Activated naive CD4-positive, alpha-beta T cell treated with anti-CD3 and anti-CD28 coated beads, Interleukin-2, amount 10 ng/mL, durations not matched to agents 7 days and 5 days (primary cell): Measurements from ENCODE around the gene ZNF526.

Experiments used
- CTCF ChIA-PET: fragments of 350-600 bp; sonication (Branson Sonifier 250); formaldehyde crosslinking; loops from one replicate; lab custom pipeline; 2021; ENCODE audit warnings: antibody characterized with exemption; lab: Charles Lee
- DNase-seq: peaks from one replicate; pipeline ENCODE4 v3.0.0-alpha.2; 2020
- H3K27ac Mint-ChIP-seq: one replicate; pipeline ENCODE4 v1.8.0; 2021; ENCODE audit warnings: mild to moderate bottlenecking, moderate library complexity, mixed read lengths
- H3K27me3 Mint-ChIP-seq: one replicate; pipeline ENCODE4 v1.8.0; 2021; ENCODE audit warnings: mild to moderate bottlenecking, mixed read lengths
- H3K36me3 Mint-ChIP-seq: one replicate; pipeline ENCODE4 v1.8.0; 2021; ENCODE audit warnings: mixed read lengths
- H3K4me1 Mint-ChIP-seq: one replicate; pipeline ENCODE4 v1.8.0; 2021; ENCODE audit warnings: mixed read lengths
- H3K4me3 Mint-ChIP-seq: one replicate; pipeline ENCODE4 v1.8.0; 2021; ENCODE audit warnings: mild to moderate bottlenecking, moderate library complexity, mixed read lengths
- H3K9me3 Mint-ChIP-seq: one replicate; pipeline ENCODE4 v1.8.0; 2021; ENCODE audit warnings: mixed read lengths

ZNF526 gene

DNA sequence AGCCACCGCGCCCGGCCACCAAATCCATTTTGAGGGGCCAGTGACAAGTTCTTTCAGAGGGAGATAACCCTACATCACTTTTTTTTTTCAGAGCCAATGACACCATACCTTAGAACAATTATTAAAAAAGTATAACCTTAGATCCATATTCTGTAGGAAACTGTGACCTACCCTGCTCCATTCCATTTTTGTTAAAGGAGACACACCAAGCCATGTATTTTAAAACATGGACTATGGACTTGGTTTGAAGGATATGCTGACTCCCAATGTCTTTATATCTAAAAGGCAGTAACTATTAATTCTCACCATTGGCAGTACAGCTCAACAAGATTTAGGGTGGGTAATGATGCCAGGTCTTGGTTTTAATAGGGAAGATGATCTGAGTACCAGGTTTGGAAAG lies 21.2 kb downstream of the ZNF526 start:
- Mint-ChIP-seq H3K4me3 (peak overlapping the region; percentile 96), H3K27me3 (no peaks in the 10 kb centered on the region), H3K27ac (peak overlapping the region; percentile 89), H3K36me3 (peaks cover 26% of the 10 kb centered on the region), H3K4me1 (peaks cover 55% of the 10 kb centered on the region), H3K9me3 (no peaks in the 10 kb centered on the region)
- no peak for DNase-seq
- CTCF ChIA-PET = interaction anchor here (1.5 to 1.8 kb wide), 3 partner anchors 38 to 132 kb away, joined by 4 to 6 read pairs (median 5); no protein-coding TSS in a partner anchor

DNA sequence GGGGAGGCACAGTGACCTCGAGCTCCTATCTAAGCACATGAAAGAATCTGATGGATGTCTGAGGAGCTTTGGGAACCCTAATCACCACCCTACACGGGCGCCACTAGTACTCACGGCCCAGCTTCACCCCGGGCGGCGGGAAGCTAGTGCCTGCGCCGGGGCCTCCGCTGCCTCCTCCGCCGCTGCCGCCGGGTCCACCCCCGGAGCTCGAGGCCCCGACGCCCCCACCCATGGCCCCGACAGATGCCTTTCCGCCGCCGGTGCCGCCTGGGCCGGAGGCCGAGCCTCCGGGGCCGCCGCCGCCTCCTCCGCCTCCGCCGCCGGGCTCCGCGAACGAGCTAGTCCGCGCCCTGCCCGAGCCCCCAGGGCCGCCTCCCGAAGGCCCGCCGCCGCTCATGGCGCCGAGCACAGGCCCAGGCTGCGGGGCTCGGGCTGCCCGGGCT lies 22.0 kb downstream of the ZNF526 start:
- Mint-ChIP-seq H3K4me3 (peak overlapping the region; percentile 96), H3K27me3 (no peaks in the 10 kb centered on the region), H3K4me1 (peaks cover 63% of the 10 kb centered on the region), H3K36me3 (peaks cover 22% of the 10 kb centered on the region), H3K27ac (peak overlapping the region; percentile 89), H3K9me3 (no peaks in the 10 kb centered on the region)
- CTCF ChIA-PET = interaction anchor here (1.1 to 6.6 kb wide), 5 partner anchors 10 to 133 kb away, joined by 3 to 57 read pairs (median 4); no protein-coding TSS in a partner anchor
- DNase-seq = no peak

- Mint-ChIP-seq H3K27me3 (no peaks in the 10 kb centered on the region), H3K4me1 (peaks cover 64% of the 10 kb centered on the region), H3K36me3 (peaks cover 22% of the 10 kb centered on the region), H3K9me3 (no peaks in the 10 kb centered on the region), H3K4me3 (peak within 1 kb of the TSS; percentile 96), H3K27ac (peak within 1 kb of the TSS; percentile 93)
- DNase-seq = peak; percentile 98
- CTCF ChIA-PET = interaction anchor here (1.1 to 6.6 kb wide), 7 partner anchors 9 to 133 kb away, joined by 3 to 57 read pairs (median 4); partner anchors contain the start of genes POU2F2 and ZNF526
These were observed 22.6 kb downstream of the ZNF526 start, which contains the start of gene GSK3A for GRCh38 chr19:42242512-42243409. GSK3A (minus strand) TSS chr19:42242602; CDS start chr19:42242465, 137 bp downstream.

DNA sequence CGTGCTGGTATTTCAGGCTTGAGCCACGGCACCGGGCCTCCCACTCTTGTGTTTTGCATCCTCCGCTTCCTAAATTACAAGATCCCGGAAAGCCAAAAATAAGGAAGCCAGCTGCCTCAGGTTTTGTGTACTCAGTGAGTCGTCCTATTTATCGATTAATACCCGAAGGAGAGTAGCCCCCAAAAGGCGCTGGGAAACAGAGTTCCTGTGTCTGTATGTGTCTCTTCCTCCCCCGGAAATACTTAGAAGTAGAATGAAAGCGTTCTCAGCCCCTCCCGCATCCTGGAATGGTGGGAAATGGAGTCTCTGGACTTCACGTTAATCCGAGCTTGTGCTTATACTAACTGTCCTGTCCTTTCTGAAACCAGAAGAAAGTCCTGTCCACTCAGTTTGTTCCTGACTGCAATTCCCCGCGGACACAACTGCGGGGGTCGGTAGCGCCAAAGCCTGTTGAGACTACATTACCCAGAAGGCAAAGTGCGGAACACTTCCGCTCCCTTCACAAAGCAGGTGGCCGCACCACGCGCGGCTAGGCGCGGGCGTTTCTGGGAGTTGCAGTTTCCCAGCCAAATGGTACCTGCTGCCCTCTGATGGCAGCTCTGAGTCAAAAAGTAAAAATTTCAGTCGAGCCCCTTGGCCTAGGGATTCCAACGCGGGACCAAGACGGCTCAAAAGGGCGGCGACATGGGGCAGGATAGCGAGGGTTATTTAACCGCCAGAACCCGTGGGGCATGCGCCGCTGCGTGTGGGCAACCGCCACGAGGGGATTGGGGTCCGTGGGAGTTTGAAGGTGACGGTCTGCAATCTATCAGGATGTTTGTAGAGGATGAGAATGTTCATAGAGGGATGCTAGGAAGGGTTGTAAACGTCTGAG lies 24.5 kb downstream of the ZNF526 start:
- H3K4me3 Mint-ChIP-seq = peak overlapping the region; percentile 96
- no peaks in the 10 kb centered on the region for H3K27me3 Mint-ChIP-seq
- CTCF ChIA-PET = interaction anchor here (1.3 to 6.6 kb wide), 6 partner anchors 34 to 136 kb away, joined by 4 to 57 read pairs (median 8); partner anchors contain the start of gene POU2F2
- H3K9me3 Mint-ChIP-seq = no peaks in the 10 kb centered on the region
- DNase-seq = peak; percentile 96
- H3K27ac Mint-ChIP-seq = peak overlapping the region; percentile 93
- H3K4me1 Mint-ChIP-seq = peaks cover 57% of the 10 kb centered on the region
- H3K36me3 Mint-ChIP-seq = peaks cover 16% of the 10 kb centered on the region

- no peak for DNase-seq
- Mint-ChIP-seq H3K4me1 (peaks cover 56% of the 10 kb centered on the region), H3K9me3 (no peaks in the 10 kb centered on the region), H3K27me3 (no peaks in the 10 kb centered on the region), H3K4me3 (peak overlapping the region; percentile 96), H3K36me3 (peaks cover 14% of the 10 kb centered on the region), H3K27ac (peak overlapping the region; percentile 93)
- CTCF ChIA-PET = interaction anchor here (0.6 to 6.6 kb wide), 7 partner anchors 33 to 137 kb away, joined by 3 to 57 read pairs (median 8); partner anchors contain the start of gene POU2F2
These were observed 25.1 kb downstream of the ZNF526 start for GRCh38 chr19:42245231-42245630.

- Mint-ChIP-seq H3K27me3 (no peaks in the 10 kb centered on the region), H3K4me1 (peaks cover 54% of the 10 kb centered on the region), H3K4me3 (no peak overlapping the region), H3K36me3 (peaks cover 9% of the 10 kb centered on the region), H3K9me3 (no peaks in the 10 kb centered on the region), H3K27ac (no peak overlapping the region)
- no peak for DNase-seq
- CTCF ChIA-PET = interaction anchor here (0.8 to 6.6 kb wide), 4 partner anchors 32 to 114 kb away, joined by 3 to 57 read pairs (median 7); partner anchors contain the start of gene POU2F2
These were observed 26.2 kb downstream of the ZNF526 start for GRCh38 chr19:42246143-42246921.

- no peak for DNase-seq
- Mint-ChIP-seq H3K36me3 (peaks cover 12% of the 10 kb centered on the region), H3K27ac (no peak overlapping the region), H3K4me3 (no peak overlapping the region), H3K9me3 (no peaks in the 10 kb centered on the region), H3K4me1 (peaks cover 56% of the 10 kb centered on the region), H3K27me3 (no peaks in the 10 kb centered on the region)
- CTCF ChIA-PET = interaction anchor here (2.2 to 6.6 kb wide), 3 partner anchors 31 to 115 kb away, joined by 6 to 57 read pairs (median 8); partner anchors contain the start of gene POU2F2
These were observed 27.0 kb downstream of the ZNF526 start for GRCh38 chr19:42246922-42247639.

DNA sequence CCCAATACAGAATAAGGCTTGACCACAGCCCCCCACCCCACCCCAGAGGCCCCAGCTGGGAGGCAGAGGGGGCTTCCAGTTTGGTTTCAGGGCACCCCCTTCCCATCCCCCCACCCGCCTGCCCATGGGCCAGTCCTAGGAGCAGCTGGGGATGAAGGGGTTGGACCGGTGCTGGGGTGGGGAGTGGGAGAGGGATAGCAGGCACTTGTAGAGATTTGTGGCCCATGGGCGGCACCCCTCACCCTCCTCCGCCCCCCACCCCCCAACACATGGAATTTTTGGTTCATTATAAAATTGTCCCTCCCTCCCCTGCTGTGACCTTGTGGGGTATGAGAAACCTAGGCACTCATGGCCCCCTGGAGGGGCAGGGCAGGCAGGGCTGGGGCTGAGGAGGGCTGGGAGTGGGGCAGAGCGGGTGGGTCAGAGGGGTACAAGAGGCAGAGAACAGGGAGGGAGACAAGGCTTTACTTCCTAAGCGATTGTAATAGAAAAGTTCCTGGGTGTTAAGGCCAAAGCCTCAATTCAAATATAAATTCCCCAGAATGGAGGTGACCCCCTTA lies 27.6 kb downstream of the ZNF526 start:
- peaks cover 62% of the 10 kb centered on the region for H3K4me1 Mint-ChIP-seq

DNA sequence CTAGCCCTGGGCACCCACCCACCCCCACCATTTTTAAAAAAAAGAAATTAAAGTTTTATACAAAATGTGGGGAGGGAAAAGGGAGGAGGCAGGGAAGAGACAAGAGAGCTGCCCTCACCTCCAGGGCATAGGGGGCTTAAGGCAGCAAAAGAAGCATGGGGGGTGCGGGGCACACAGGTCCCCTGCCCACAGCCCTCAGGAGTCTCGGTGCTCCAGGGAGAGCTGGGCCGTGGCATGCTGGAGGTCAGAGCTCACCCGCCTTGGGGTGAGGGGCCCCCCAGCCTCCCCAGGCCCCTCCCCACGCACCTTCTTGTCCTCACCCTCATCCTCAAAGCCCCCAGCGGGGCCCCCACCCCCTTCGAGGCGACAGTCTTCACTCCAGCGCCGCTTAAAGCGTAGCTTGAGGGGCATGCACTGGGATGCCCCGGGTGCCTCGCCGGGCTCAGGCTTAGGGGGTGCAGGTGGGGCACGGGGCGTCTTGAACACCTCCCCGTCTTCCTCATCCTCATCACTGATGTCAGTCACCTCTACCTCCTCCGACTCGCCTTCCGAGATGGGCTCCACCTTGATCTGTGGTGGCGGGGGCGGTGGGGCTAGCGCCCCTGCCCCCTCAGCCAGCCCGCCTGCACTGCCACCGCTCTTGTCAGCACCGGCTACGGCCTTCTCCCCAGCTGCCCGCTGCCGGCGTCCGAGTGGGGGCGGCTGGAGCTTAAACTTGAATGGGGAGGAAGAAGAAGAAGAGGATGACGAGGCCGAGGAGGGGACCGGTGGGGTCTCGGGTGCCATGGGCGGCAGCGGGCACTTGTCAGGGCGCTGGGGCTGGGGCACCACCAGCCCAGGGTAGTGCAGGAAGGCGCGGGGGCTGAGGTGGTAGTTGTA lies 28.4 kb downstream of the ZNF526 start:
- CTCF ChIA-PET = interaction anchor here (1.7 to 6.6 kb wide), 2 partner anchors 30 to 137 kb away, joined by 3 to 57 read pairs; no protein-coding TSS in a partner anchor
- Mint-ChIP-seq H3K27me3 (no peaks in the 10 kb centered on the region), H3K9me3 (no peaks in the 10 kb centered on the region), H3K27ac (no peak overlapping the region), H3K4me3 (no peak overlapping the region), H3K4me1 (peaks cover 59% of the 10 kb centered on the region), H3K36me3 (peaks cover 16% of the 10 kb centered on the region)
- DNase-seq = no peak

More for the DNA sequence above, 27.6 kb downstream of the ZNF526 start:
- H3K36me3 Mint-ChIP-seq = peaks cover 13% of the 10 kb centered on the region
- H3K27ac Mint-ChIP-seq = no peak overlapping the region
- H3K9me3 Mint-ChIP-seq = no peaks in the 10 kb centered on the region
- CTCF ChIA-PET = interaction anchor here (2.9 to 6.6 kb wide), 2 partner anchors 31 to 48 kb away, joined by 8 to 57 read pairs; no protein-coding TSS in a partner anchor
- no peak for DNase-seq
- no peaks in the 10 kb centered on the region for H3K27me3 Mint-ChIP-seq
- no peak overlapping the region for H3K4me3 Mint-ChIP-seq

GRCh38 chr19:42249149-42249750 lies 29.1 kb downstream of the ZNF526 start:
- H3K9me3 Mint-ChIP-seq = no peaks in the 10 kb centered on the region
- H3K4me3 Mint-ChIP-seq = no peak overlapping the region
- peaks cover 15% of the 10 kb centered on the region for H3K36me3 Mint-ChIP-seq
- peaks cover 55% of the 10 kb centered on the region for H3K4me1 Mint-ChIP-seq
- no peak for DNase-seq
- H3K27ac Mint-ChIP-seq = no peak overlapping the region
- CTCF ChIA-PET = interaction anchor here (1.7 to 3.3 kb wide), 2 partner anchors 30 to 138 kb away, joined by 3 to 18 read pairs; no protein-coding TSS in a partner anchor
- H3K27me3 Mint-ChIP-seq = no peaks in the 10 kb centered on the region

DNA sequence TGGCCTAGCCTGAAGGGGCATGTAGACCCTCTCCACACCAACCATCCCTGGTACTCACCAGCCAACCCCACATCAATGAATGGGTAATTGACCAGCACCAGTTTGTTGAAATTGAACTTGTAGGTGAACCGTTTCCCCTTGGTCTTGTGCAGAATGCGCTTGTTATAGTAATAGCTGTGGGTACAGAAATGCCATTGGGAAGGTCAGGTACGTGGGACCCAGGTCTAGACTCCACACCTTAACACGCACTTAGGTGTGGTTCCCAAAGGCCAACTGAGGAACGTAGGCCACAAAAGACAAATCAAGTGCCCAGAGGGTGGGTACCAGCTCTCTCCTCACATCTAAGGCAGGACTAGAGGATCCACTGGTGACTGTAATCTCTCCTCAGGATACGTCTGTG lies 29.7 kb downstream of the ZNF526 start:
- no peaks in the 10 kb centered on the region for H3K27me3 Mint-ChIP-seq
- no peaks in the 10 kb centered on the region for H3K9me3 Mint-ChIP-seq
- H3K4me3 Mint-ChIP-seq = no peak overlapping the region
- DNase-seq = no peak
- peak overlapping the region; percentile 64 for H3K27ac Mint-ChIP-seq
- CTCF ChIA-PET = interaction anchor here (1.1 to 3.3 kb wide), 3 partner anchors 29 to 139 kb away, joined by 3 to 18 read pairs (median 3); no protein-coding TSS in a partner anchor
- peaks cover 49% of the 10 kb centered on the region for H3K4me1 Mint-ChIP-seq
- H3K36me3 Mint-ChIP-seq = peaks cover 14% of the 10 kb centered on the region
